Upper lobe of right lung (tissue), 1 donor: ENCODE measurements around the gene CCDC167. TPM values are rescaled to one million over a fixed set of nuclear protein-coding genes. Genes with fewer than 3 reads are reported as not detected.
A peak's percentile ranks its signal among the peaks of the same experiment; 100 is the strongest.

Experiments used
- ATAC-seq: fragments of 200-7000 bp; cut with Tn5 transposase; one replicate; pipeline ENCODE4 v1.9.1; 2020; ENCODE audit warnings: mild to moderate bottlenecking, moderate library complexity
- DNase-seq: peaks from one replicate; pipeline ENCODE4 v3.0.0-alpha.2; 2020
- H3K27ac ChIP-seq: fragments of 200-600 bp; one replicate; pipeline ENCODE4 v1.8.0; 2022
- H3K27me3 ChIP-seq: fragments of 200-600 bp; one replicate; pipeline ENCODE4 v1.8.0; 2022; ENCODE audit warnings: mild to moderate bottlenecking
- H3K36me3 ChIP-seq: fragments of 200-600 bp; one replicate; pipeline ENCODE4 v1.8.0; 2022
- H3K4me1 ChIP-seq: fragments of 200-600 bp; one replicate; pipeline ENCODE4 v1.8.0; 2022
- H3K4me3 ChIP-seq: fragments of 200-600 bp; one replicate; pipeline ENCODE4 v1.8.0; 2022; ENCODE audit warnings: mild to moderate bottlenecking
- H3K9me3 ChIP-seq: fragments of 200-600 bp; one replicate; pipeline ENCODE4 v1.8.0; 2022
- CTCF ChIP-seq: fragments of 200-600 bp; IDR thresholded peaks from one replicate; pipeline ENCODE4 v1.8.0; 2022; ENCODE audit warnings: antibody characterized with exemption
- intact Hi-C: fragments of 100-400 bp; cut with DNase I; formaldehyde crosslinking; loops from one replicate; pipeline ENCODE4 v1.11.0; 2022
- total RNA-seq: library from RNA; stranded (reverse); fragmentation: NEBNext Ultra II Directional; extraction: Animal tissue kit (Norgen Biotek cat#: 25700); gene quantifications from one replicate; pipeline ENCODE4 v1.2.1, GENCODE V29; 2021
- donor health status: DM: no; HTN: yes; CAD: no; lungs with severe emphysema.

The CCDC167 gene
- total RNA-seq, 1 donor from 2014 or later: 12.9 TPM

- no peak for TF ChIP-seq CTCF
- ATAC-seq: no peak
- intact Hi-C loops: no loop called here
Observed at GRCh38 chr6:37507690-37508421, 8.2 kb upstream of the CCDC167 start.

DNA sequence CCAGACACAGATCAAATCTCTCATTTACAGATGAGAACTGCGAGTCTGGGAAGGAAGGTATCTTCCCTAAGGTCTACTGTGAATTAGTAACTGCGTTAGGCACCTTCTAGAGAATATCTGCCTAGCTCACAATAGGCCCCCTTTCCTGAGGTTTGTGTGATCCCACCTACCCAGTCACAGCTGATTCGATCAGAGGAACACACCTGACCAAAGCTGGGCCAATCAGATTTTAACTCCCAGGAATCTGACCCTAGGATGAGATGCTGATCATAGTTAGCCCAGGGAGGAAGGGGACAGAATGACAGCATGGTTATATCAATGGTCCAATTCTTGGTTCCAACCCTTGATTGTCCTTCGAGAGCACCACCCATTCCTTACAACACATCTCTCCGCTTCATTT, 7.4 kb upstream of the CCDC167 start:
- intact Hi-C loops: no loop called here
- no peaks in the 10 kb centered on the region for H3K9me3 ChIP-seq

More at GRCh38 chr6:37507690-37508421, 8.2 kb upstream of the CCDC167 start:
- no peak for DNase-seq
- no peak overlapping the region for H3K27ac ChIP-seq
- H3K36me3 ChIP-seq: no peaks in the 10 kb centered on the region
- no peaks in the 10 kb centered on the region for H3K9me3 ChIP-seq
- no peak overlapping the region for H3K4me3 ChIP-seq
- H3K4me1 ChIP-seq: no peaks in the 10 kb centered on the region
- H3K27me3 ChIP-seq: peaks cover 9% of the 10 kb centered on the region

DNA sequence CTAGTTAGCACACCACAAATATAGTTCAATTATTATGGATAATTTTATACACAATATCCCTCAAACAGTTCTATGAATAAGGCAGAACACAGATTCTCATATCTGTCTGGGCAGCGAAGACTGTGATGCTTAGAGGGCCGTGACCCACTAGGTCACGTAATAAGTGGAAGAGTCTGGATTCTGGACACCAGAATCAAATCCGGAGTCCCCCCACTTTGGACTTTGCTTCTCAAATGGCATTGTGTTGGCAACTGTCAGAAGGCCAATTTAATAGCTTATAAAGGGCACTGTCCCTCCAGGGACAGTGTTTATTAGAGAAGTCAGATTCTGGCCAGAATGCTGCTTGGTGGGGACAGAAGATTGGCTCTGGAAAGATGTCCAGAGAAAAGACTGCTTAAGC, 6.8 kb upstream of the CCDC167 start:
- ATAC-seq: no peak
- no peak overlapping the region for H3K4me3 ChIP-seq
- no peaks in the 10 kb centered on the region for H3K9me3 ChIP-seq
- peaks cover 3% of the 10 kb centered on the region for H3K4me1 ChIP-seq
- DNase-seq: no peak
- intact Hi-C loops: no loop called here
- H3K27ac ChIP-seq: no peak overlapping the region
- no peaks in the 10 kb centered on the region for H3K36me3 ChIP-seq
- TF ChIP-seq CTCF: no peak
- peaks cover 7% of the 10 kb centered on the region for H3K27me3 ChIP-seq

More for the DNA sequence above, 7.4 kb upstream of the CCDC167 start:
- DNase-seq (no peak), ATAC-seq (no peak)
- TF ChIP-seq CTCF: no peak
- no peak overlapping the region for H3K27ac ChIP-seq
- H3K27me3 ChIP-seq: peaks cover 7% of the 10 kb centered on the region
- H3K36me3 ChIP-seq: no peaks in the 10 kb centered on the region
- H3K4me3 ChIP-seq: no peak overlapping the region
- peaks cover 3% of the 10 kb centered on the region for H3K4me1 ChIP-seq

GRCh38 chr6:37504024-37504423, 4.3 kb upstream of the CCDC167 start:
- H3K4me3 ChIP-seq: no peak overlapping the region
- peaks cover 5% of the 10 kb centered on the region for H3K4me1 ChIP-seq
- DNase-seq (no peak), ATAC-seq (no peak)
- H3K9me3 ChIP-seq: no peaks in the 10 kb centered on the region
- no peaks in the 10 kb centered on the region for H3K36me3 ChIP-seq
- intact Hi-C loops: no loop called here
- no peaks in the 10 kb centered on the region for H3K27me3 ChIP-seq
- H3K27ac ChIP-seq: peak overlapping the region; percentile 68
- no peak for TF ChIP-seq CTCF

DNA sequence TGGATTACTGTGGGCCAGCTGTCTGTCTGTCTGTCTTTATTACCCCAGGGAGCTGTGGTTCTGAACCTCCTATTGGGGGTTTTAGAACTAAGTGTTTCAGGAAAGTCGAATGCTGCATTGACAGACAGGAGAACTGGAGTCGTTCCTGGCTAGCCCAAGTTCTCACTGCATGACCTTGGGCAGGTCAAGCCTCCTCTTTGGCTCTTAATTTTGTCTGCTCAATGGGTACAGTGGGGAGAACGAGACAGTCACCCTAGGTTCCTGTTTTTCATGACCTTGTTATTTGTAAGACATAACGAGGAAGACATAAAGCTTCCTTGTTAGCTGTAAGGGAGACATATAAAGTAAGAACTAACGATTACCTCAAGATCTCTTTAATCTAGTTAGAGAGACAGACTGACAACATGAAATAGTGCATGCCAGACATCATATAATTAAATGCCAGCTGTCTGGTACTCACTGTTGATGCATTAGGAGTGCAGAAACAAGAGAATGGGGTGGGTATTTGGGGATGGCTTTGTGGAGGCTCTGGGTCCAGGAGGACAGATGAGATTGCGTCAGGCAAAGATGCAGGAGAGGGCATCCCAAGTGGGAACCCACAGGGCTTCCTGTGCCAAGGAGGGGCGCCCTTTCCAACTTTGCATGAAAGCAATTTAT, 3.7 kb upstream of the CCDC167 start:
- Histone ChIP-seq H3K27ac (peak overlapping the region; percentile 68), H3K36me3 (no peaks in the 10 kb centered on the region), H3K27me3 (no peaks in the 10 kb centered on the region), H3K4me3 (no peak overlapping the region), H3K9me3 (no peaks in the 10 kb centered on the region), H3K4me1 (peaks cover 8% of the 10 kb centered on the region)
- TF ChIP-seq CTCF: no peak
- intact Hi-C loops: no loop called here
- DNase-seq (no peak), ATAC-seq (no peak)
